Activated CD8-positive, alpha-beta T cell treated with anti-CD3 and anti-CD28 coated beads for 36 hours (primary cell): ENCODE measurements around the gene AHRR. TPM values are rescaled to one million over a fixed set of nuclear protein-coding genes. Genes with fewer than 3 reads are reported as not detected.

Experiments
- ATAC-seq: fragments of 200-7000 bp; cut with Tn5 transposase; one replicate; pipeline ENCODE4 v1.10.0; 2021; ENCODE audit warnings: mild to moderate bottlenecking, moderate library complexity
- CTCF ChIA-PET: fragments of 350-600 bp; sonication (Branson Sonifier 250); formaldehyde crosslinking; loops from one replicate; lab custom pipeline; 2021; ENCODE audit warnings: antibody characterized with exemption; lab: Charles Lee
- POLR2A ChIA-PET: fragments of 350-600 bp; sonication (Branson Sonifier 250); formaldehyde crosslinking; loops from one replicate; lab custom pipeline; 2021; ENCODE audit warnings: antibody characterized with exemption; lab: Charles Lee
- DNase-seq: peaks from one replicate; pipeline ENCODE4 v3.0.0-alpha.2; 2020
- H3K27ac Mint-ChIP-seq: one replicate; pipeline ENCODE4 v1.8.0; 2021; ENCODE audit warnings: mild to moderate bottlenecking, mixed read lengths
- H3K27me3 Mint-ChIP-seq: one replicate; pipeline ENCODE4 v1.8.0; 2021; ENCODE audit warnings: mixed read lengths
- H3K36me3 Mint-ChIP-seq: one replicate; pipeline ENCODE4 v1.8.0; 2021; ENCODE audit warnings: low read depth, mixed read lengths
- H3K4me1 Mint-ChIP-seq: one replicate; pipeline ENCODE4 v1.8.0; 2021; ENCODE audit warnings: low read depth, mixed read lengths
- H3K4me3 Mint-ChIP-seq: one replicate; pipeline ENCODE4 v1.8.0; 2021; ENCODE audit warnings: mild to moderate bottlenecking, moderate library complexity, mixed read lengths
- H3K9me3 Mint-ChIP-seq: one replicate; pipeline ENCODE4 v1.8.0; 2021; ENCODE audit warnings: mixed read lengths
- CTCF ChIP-seq: fragments of 200-600 bp; IDR thresholded peaks from one replicate; pipeline ENCODE4 v1.8.0; 2022; ENCODE audit warnings: antibody characterized with exemption, mild to moderate bottlenecking
- intact Hi-C: fragments of 100-400 bp; cut with micrococcal nuclease; formaldehyde crosslinking; loops from one replicate; pipeline ENCODE4 v1.10.0; 2022
- total RNA-seq, 2 experiments: library from RNA; stranded (reverse); gene quantifications; one replicate each; pipeline ENCODE4 v1.2.3, GENCODE V29; 2021

AHRR gene
- total RNA-seq, 2 experiments from 2014 or later: 26.3 to 27.9 TPM

- no peaks in the 10 kb centered on the region for H3K27me3 Mint-ChIP-seq
- peak overlapping the region; percentile 25 for H3K27ac Mint-ChIP-seq
- no peaks in the 10 kb centered on the region for H3K9me3 Mint-ChIP-seq
- peaks cover 50% of the 10 kb centered on the region for H3K36me3 Mint-ChIP-seq
- peaks cover 43% of the 10 kb centered on the region for H3K4me1 Mint-ChIP-seq
- H3K4me3 Mint-ChIP-seq: no peak overlapping the region
- DNase-seq: no peak
- TF ChIP-seq CTCF: no peak
- intact Hi-C loops: no loop called here
- ChIA-PET POLR2A (interaction anchor here (1.0 kb wide), 1 partner anchor 9 kb away, joined by 6 read pairs; no protein-coding TSS in a partner anchor), CTCF (interaction anchor here (0.7 kb wide), 1 partner anchor 19 kb away, joined by 4 read pairs; no protein-coding TSS in a partner anchor)
- no peak for ATAC-seq
These were observed 144.3 kb downstream of the AHRR start for GRCh38 chr5:465591-466403.

- no peak for TF ChIP-seq CTCF
- ChIA-PET POLR2A (interaction anchor here (0.6 kb wide), 1 partner anchor 179 kb away, joined by 4 read pairs; no protein-coding TSS in a partner anchor), CTCF (no interaction called here)
- no peak for DNase-seq
- no peak for ATAC-seq
- intact Hi-C loops: no loop called here
- Mint-ChIP-seq H3K27me3 (no peaks in the 10 kb centered on the region), H3K9me3 (no peaks in the 10 kb centered on the region), H3K27ac (peak overlapping the region; percentile 52), H3K36me3 (peaks cover 55% of the 10 kb centered on the region), H3K4me3 (no peak overlapping the region), H3K4me1 (peaks cover 47% of the 10 kb centered on the region)
These were observed 145.3 kb downstream of the AHRR start for GRCh38 chr5:466661-467310.

GRCh38 chr5:468401-468800 lies 146.9 kb downstream of the AHRR start:
- no peaks in the 10 kb centered on the region for H3K27me3 Mint-ChIP-seq
- no peak for TF ChIP-seq CTCF
- POLR2A ChIA-PET: no interaction called here
- H3K4me1 Mint-ChIP-seq: peaks cover 34% of the 10 kb centered on the region
- CTCF ChIA-PET: no interaction called here
- peaks cover 42% of the 10 kb centered on the region for H3K36me3 Mint-ChIP-seq
- intact Hi-C loops: no loop called here
- ATAC-seq: no peak
- H3K27ac Mint-ChIP-seq: no peak overlapping the region
- no peak for DNase-seq
- H3K4me3 Mint-ChIP-seq: no peak overlapping the region
- no peaks in the 10 kb centered on the region for H3K9me3 Mint-ChIP-seq

GRCh38 chr5:469752-470483 lies 148.4 kb downstream of the AHRR start:
- H3K4me1 Mint-ChIP-seq: peaks cover 22% of the 10 kb centered on the region
- peak overlapping the region; percentile 20 for H3K27ac Mint-ChIP-seq
- CTCF ChIA-PET: interaction anchor here (1.0 kb wide), 1 partner anchor 23 kb away, joined by 4 read pairs; no protein-coding TSS in a partner anchor
- POLR2A ChIA-PET: interaction anchor here (0.6 to 3.6 kb wide), 4 partner anchors 10 to 78 kb away, joined by 3 to 31 read pairs (median 6); no protein-coding TSS in a partner anchor
- H3K27me3 Mint-ChIP-seq: no peaks in the 10 kb centered on the region
- ATAC-seq (no peak), DNase-seq (no peak)
- H3K9me3 Mint-ChIP-seq: no peaks in the 10 kb centered on the region
- H3K4me3 Mint-ChIP-seq: peak overlapping the region; percentile 90
- intact Hi-C loops: no loop called here
- H3K36me3 Mint-ChIP-seq: peaks cover 33% of the 10 kb centered on the region
- no peak for TF ChIP-seq CTCF
